HG03575 (cell line): ENCODE results near the gene VIL1.

Source experiments
- ATAC-seq: cut with Tn5 transposase; IDR thresholded peaks from one replicate; pipeline ENCODE4 v1.9.1; 2021; ENCODE audit not compliant: unreplicated experiment, insufficient number of reproducible peaks, low FRiP score; ENCODE audit errors: extremely low read depth

VIL1 gene

DNA sequence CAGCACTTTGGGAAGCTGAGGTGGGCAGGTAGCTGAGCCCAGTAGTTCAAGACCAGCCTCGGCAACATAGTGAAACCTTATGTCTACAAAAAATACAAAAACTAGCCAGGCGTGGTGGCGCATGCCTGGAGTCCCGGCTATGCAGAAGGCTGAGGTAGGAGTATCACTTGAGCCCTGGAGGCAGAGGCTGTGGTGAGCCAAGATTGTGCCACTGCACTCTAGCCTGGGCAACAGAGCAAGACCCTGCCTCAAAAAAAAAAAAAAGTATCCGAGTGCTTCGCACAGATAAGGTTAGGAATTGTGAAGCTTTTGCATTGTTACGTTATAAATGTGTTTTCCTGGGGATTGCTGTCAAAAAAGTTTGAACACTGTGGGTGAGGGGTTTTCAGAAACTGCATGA lies 15.1 kb upstream of the VIL1 start:
- ATAC-seq, result no peak

DNA sequence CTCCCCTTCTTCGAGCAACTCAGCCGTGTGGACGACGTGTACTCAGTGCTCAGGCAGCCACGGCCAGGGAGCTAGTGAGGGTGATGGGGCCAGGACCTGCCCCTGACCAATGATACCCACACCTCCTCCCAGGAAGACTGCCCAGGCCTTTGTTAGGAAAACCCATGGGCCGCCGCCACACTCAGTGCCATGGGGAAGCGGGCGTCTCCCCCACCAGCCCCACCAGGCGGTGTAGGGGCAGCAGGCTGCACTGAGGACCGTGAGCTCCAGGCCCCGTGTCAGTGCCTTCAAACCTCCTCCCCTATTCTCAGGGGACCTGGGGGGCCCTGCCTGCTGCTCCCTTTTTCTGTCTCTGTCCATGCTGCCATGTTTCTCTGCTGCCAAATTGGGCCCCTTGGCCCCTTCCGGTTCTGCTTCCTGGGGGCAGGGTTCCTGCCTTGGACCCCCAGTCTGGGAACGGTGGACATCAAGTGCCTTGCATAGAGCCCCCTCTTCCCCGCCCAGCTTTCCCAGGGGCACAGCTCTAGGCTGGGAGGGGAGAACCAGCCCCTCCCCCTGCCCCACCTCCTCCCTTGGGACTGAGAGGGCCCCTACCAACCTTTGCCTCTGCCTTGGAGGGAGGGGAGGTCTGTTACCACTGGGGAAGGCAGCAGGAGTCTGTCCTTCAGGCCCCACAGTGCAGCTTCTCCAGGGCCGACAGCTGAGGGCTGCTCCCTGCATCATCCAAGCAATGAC lies 14.4 kb upstream of the VIL1 start:
- ATAC-seq, result no peak

DNA sequence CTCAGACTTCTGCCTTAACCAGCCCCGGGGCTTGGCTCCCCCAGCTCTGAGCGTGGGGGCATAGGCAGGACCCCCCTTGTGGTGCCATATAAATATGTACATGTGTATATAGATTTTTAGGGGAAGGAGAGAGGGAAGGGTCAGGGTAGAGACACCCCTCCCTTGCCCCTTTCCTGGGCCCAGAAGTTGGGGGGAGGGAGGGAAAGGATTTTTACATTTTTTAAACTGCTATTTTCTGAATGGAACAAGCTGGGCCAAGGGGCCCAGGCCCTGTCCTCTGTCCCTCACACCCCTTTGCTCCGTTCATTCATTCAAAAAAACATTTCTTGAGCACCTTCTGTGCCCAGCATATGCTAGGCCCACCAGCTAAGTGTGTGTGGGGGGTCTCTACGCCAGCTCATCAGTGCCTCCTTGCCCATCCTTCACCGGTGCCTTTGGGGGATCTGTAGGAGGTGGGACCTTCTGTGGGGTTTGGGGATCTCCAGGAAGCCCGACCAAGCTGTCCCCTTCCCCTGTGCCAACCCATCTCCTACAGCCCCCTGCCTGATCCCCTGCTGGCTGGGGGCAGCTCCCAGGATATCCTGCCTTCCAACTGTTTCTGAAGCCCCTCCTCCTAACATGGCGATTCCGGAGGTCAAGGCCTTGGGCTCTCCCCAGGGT lies 13.7 kb upstream of the VIL1 start:
- ATAC-seq, result no peak

DNA sequence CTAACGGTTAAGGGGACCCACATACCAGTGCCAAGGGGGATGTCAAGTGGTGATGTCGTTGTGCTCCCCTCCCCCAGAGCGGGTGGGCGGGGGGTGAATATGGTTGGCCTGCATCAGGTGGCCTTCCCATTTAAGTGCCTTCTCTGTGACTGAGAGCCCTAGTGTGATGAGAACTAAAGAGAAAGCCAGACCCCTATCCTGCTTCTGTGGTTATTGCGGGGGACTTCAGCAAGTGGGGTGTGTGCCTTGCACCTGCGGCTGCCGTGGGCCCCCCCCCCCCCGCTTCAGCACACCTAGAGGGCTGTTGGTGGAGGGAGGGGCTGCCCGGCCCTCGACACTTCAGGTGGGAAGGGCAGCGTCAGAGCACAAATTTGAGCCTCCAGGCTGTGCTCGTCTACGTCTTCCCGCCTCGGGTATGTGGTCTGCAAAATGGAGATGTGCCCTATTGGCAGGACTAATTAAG lies 13.1 kb upstream of the VIL1 start:
- ATAC-seq, result no peak

DNA sequence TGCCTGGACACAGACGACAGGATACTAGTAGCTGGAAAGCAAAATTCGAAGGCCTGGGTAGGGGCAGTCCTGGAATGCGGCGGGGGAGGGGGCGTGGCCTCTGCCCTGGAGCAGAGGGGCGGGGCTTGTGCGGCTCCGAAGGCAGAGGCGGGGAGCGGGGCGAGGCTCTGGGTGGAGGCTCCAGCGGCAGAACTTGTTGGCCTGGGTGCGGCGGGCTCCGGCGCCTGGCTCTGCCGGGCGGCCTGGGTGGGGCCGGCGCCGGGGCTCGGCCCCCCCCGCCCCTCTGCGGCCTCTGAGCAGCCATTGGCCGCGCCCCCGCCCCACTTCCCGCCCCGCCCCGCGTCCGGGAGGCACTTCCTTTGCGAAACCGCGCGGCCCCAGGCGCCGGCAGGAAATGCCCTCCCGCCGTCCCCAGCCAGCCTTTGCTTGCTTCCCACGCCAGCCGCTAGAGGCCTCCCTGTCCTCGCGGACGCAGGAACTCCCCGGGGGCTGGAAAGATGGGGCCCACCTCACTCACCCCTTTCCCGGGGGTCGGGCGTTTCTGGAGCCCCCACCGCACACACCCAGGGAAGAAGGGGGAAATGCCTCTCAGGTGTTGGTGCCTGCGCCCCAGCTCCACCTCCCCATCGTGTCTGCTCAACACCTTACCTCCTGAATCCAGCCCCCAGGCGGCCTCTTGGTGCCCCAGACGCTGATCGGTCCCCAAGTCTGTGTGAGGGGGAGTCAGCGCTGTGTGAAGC lies 12.5 kb upstream of the VIL1 start:
- peak; percentile 40 for ATAC-seq

- no peak for ATAC-seq
Measured at GRCh38 chr2:218406949-218407618, 11.8 kb upstream of the VIL1 start.

DNA sequence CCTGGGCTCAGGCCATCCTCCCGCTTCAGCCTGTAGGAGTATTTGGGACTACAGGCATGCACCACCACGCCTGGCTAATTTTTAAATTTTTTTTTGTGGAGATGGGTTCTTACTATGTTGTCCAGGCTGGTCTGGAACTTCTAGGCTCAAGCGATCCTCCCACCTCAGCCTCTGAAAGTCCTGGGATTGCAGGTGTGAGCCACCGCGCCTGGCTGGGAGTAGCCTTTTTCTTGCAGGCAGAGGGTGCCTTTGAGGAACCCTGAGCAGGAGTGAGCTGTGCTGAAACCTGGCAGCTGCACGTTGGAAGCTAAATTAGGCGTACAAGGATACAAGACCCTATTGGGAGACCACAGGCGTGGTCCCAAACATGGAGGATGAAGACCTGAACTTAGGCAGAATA lies 11.2 kb upstream of the VIL1 start:
- no peak for ATAC-seq

GRCh38 chr2:218418321-218418716 lies 604 bp upstream of the VIL1 start:
- ATAC-seq, result no peak

DNA sequence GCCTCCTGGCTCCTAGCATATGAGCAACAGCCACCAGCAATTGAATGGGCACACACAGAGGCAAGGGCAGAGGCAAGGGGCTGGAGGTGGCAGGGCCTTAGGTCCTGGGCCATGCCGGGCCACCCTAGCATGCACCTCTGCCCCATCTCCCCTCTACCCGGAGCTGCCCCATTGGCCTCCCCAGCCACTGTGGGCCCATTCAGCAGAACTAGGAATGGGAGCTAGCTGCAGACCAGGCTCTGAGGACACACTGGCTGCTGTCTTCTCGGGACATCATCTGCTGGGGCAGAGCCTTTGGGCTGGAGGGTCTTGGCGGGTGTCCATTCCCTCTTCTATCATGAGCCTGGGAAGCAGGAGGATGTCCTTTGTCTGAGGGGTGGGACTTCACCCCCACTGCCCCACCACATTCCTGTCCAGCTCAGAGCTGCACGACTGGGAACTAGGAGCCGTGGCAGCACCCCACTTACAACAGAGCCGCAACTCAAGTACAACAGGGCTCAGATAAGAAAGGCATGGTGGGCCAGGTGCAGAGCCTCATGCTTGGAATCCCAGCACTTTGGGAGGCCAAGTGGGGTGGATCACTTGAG lies 800 bp downstream of the VIL1 start:
- no peak for ATAC-seq

DNA sequence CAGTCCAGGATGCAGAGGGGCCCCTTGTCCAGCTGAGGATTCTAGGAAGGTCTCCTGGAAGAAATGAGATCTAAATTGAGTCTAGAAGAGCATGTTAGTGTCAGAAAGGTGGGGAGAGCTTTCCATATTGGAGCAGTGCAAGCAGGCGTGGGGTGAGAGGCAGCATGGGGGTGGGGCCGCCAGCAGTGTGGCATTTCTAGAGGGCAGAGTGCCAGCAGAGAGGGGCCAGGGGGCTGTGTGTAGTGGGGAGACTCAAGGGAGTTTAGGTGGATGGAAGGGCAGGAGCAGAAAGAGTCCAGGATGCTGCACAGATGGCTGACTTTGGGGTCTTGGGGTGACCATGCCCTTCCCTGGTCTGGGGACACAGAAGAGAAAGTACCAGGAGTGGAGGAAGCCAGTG lies 2.1 kb downstream of the VIL1 start:
- no peak for ATAC-seq

- no peak for ATAC-seq
Measured at GRCh38 chr2:218422403-218423086, 3.6 kb downstream of the VIL1 start.

GRCh38 chr2:218423584-218423983 lies 4.7 kb downstream of the VIL1 start:
- ATAC-seq, result no peak

DNA sequence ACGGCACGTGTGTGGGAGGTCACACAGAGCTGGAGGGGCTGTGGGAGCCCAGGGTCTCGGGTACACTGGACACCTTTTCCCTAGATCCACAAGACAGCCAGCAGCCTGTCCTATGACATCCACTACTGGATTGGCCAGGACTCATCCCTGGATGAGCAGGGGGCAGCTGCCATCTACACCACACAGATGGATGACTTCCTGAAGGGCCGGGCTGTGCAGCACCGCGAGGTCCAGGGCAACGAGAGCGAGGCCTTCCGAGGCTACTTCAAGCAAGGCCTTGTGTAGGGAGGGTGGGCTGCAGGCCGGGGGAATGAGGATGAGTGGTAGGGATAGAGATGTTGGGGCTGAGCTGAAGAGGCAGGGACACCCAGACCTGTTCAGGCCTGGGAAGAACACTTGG lies 6.6 kb downstream of the VIL1 start:
- no peak for ATAC-seq

- no peak for ATAC-seq
Measured at GRCh38 chr2:218427741-218428140, 8.8 kb downstream of the VIL1 start.

GRCh38 chr2:218428846-218429558 lies 10.1 kb downstream of the VIL1 start:
- ATAC-seq, result no peak

DNA sequence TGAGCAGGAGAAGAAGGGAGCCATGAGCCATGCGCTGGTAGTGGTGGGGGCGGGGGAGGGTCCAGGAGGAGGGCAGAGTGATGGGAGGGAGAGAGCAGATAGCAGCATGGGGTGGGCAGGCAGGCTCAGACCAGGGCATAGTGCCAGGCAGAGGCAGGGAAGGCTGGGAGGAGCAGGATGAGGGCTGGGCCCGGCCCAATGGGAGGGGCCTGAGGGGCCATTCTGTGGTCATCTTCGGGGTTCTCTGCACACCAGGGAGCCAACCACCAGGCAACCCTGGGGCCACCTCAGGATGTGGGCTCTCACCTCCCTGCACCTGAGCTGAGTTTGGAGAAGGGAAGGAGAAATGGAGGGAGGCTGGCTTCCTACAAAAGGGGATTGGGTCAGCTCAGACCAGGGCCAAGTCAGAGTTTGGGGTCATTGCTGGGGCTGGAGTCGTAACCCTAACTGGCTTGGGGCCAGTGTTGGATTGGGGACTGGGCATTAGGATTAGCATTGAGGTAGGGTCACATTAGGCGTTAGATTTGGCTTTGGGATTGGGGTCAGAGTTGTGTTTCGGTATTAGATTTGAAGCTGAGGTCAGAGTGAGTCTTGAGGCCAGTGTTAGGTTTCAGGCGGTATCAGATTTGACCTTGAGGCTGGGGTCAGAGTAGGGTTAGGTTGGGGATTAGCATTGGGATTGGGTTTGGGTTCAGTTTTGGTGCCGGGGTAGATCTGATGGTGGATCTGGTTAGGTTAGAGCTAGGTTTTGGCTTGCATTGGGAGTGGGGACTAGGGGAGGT lies 11.2 kb downstream of the VIL1 start:
- ATAC-seq, result no peak

GRCh38 chr2:218430721-218431120 lies 11.8 kb downstream of the VIL1 start:
- no peak for ATAC-seq
